Measurements from ENCODE around the gene PLXNA2. TPM values are rescaled to one million over a fixed set of nuclear protein-coding genes. Genes with fewer than 3 reads are reported as not detected.
A peak's percentile ranks its signal among the peaks of the same experiment; 100 is the strongest.

PLXNA2 gene
- total RNA-seq, 1 donor from 2014 or later, result 9.0 TPM

GRCh38 chr1:207985996-207986395 is 258.2 kb downstream of the PLXNA2 start:
- no peaks in the 10 kb centered on the region for H3K36me3 ChIP-seq (ENCODE audit: control insufficient read depth, insufficient read depth, low read length)
- no peak overlapping the region for H3K4me3 ChIP-seq (ENCODE audit: low read depth, low read length)
- DNase-seq (ENCODE audit: low read depth), result no peak
- FAIRE-seq, result no peak
- no peak for TF ChIP-seq CTCF (IDR thresholded peaks at IDR 0.05; ENCODE audit: insufficient read depth, low read length, severe bottlenecking)
- H3K27me3 ChIP-seq (ENCODE audit: control insufficient read depth, insufficient read depth, low read length), result peaks cover 3% of the 10 kb centered on the region

- Histone ChIP-seq H3K36me3 (ENCODE audit: control insufficient read depth, insufficient read depth, low read length) (no peaks in the 10 kb centered on the region), H3K27me3 (ENCODE audit: control insufficient read depth, insufficient read depth, low read length) (peaks cover 1% of the 10 kb centered on the region), H3K4me3 (ENCODE audit: low read depth, low read length) (no peak overlapping the region)
- DNase-seq (ENCODE audit: low read depth) (no peak), FAIRE-seq (no peak)
- TF ChIP-seq CTCF (IDR thresholded peaks at IDR 0.05; ENCODE audit: insufficient read depth, low read length, severe bottlenecking), result no peak
Observed at GRCh38 chr1:207984831-207985572, 259.2 kb downstream of the PLXNA2 start.

GRCh38 chr1:207983044-207983635 is 261.0 kb downstream of the PLXNA2 start:
- Histone ChIP-seq H3K4me3 (ENCODE audit: low read depth, low read length) (no peak overlapping the region), H3K27me3 (ENCODE audit: control insufficient read depth, insufficient read depth, low read length) (peaks cover 1% of the 10 kb centered on the region), H3K36me3 (ENCODE audit: control insufficient read depth, insufficient read depth, low read length) (no peaks in the 10 kb centered on the region)
- DNase-seq (ENCODE audit: low read depth) (no peak), FAIRE-seq (no peak)
- no peak for TF ChIP-seq CTCF (IDR thresholded peaks at IDR 0.05; ENCODE audit: insufficient read depth, low read length, severe bottlenecking)

- TF ChIP-seq CTCF (IDR thresholded peaks at IDR 0.05; ENCODE audit: insufficient read depth, low read length, severe bottlenecking), result peak; percentile 46
- Histone ChIP-seq H3K4me3 (ENCODE audit: low read depth, low read length) (no peak overlapping the region), H3K27me3 (ENCODE audit: control insufficient read depth, insufficient read depth, low read length) (peaks cover 1% of the 10 kb centered on the region), H3K36me3 (ENCODE audit: control insufficient read depth, insufficient read depth, low read length) (no peaks in the 10 kb centered on the region)
- FAIRE-seq, result no peak
- DNase-seq (ENCODE audit: low read depth), result no peak
Observed at GRCh38 chr1:207981976-207982375, 262.2 kb downstream of the PLXNA2 start.

- FAIRE-seq (no peak), DNase-seq (ENCODE audit: low read depth) (no peak)
- Histone ChIP-seq H3K4me3 (ENCODE audit: low read depth, low read length) (no peak overlapping the region), H3K27me3 (ENCODE audit: control insufficient read depth, insufficient read depth, low read length) (peaks cover 3% of the 10 kb centered on the region), H3K36me3 (ENCODE audit: control insufficient read depth, insufficient read depth, low read length) (no peaks in the 10 kb centered on the region)
- no peak for TF ChIP-seq CTCF (IDR thresholded peaks at IDR 0.05; ENCODE audit: insufficient read depth, low read length, severe bottlenecking)
Observed at GRCh38 chr1:207978441-207978840, 265.7 kb downstream of the PLXNA2 start.

Measured in bronchial epithelial cell (primary cell).